Sigmoid colon (tissue), 7 donors: Measurements from ENCODE around the gene GRIK1. TPM values are rescaled to one million over a fixed set of nuclear protein-coding genes. Genes with fewer than 3 reads are reported as not detected.
"Not testable (repeated sequence)": the region's sequence is repeated elsewhere in the genome, so short reads cannot be mapped to it uniquely, and the experiment has no call there.

Experiments used
- DNase-seq: peaks from one replicate; pipeline ENCODE4 v3.0.0-alpha.2; 2019
- H3K27ac ChIP-seq, 4 donors: fragments of 200-600 bp; sonication (generic); one replicate each; pipeline ENCODE4 v1.5.1; 2016 to 2019; ENCODE audit warnings: mild to moderate bottlenecking in 1 of 4
- H3K27me3 ChIP-seq, 3 donors: fragments of 200-600 bp; sonication (generic); one replicate each; pipeline ENCODE4 v1.5.1; 2019; ENCODE audit warnings: mild to moderate bottlenecking in 1 of 3
- H3K36me3 ChIP-seq, 4 donors: fragments of 200-600 bp; sonication (generic); one replicate each; pipeline ENCODE4 v1.5.1; 2016 to 2019
- H3K4me1 ChIP-seq, 4 donors: fragments of 200-600 bp; sonication (generic); one replicate each; pipeline ENCODE4 v1.5.1; 2017 to 2019
- H3K4me3 ChIP-seq, 4 donors: fragments of 200-600 bp; sonication (generic); one replicate each; pipeline ENCODE4 v1.5.1; 2017 to 2019; ENCODE audit warnings: mild to moderate bottlenecking in 2 of 4, moderate library complexity in 1 of 4
- H3K9me3 ChIP-seq, 4 donors: fragments of 200-600 bp in 3 of 4; sonication (generic) in 3 of 4; one replicate each; pipeline versions ENCODE4 v1.5.1 to v1.6.1; 2013 to 2019
- CTCF ChIP-seq, 4 experiments: fragments of 450-650 bp in 3 of 4; fragments of 200-600 bp in 1 of 4; IDR thresholded peaks; one replicate each; pipeline ENCODE4 v1.5.1; 2016 to 2019; ENCODE audit warnings: antibody characterized with exemption in 4 of 4, mild to moderate bottlenecking in 3 of 4, moderate library complexity in 2 of 4
- EP300 ChIP-seq, 4 donors: sonication (generic); formaldehyde crosslinking; IDR thresholded peaks; one replicate each; pipeline ENCODE4 v1.6.1; 2017; ENCODE audit warnings: antibody characterized with exemption in 4 of 4
- POLR2A ChIP-seq, 2 donors: fragments of 450-650 bp; IDR thresholded peaks; one replicate each; pipeline ENCODE4 v1.6.1; 2016; ENCODE audit warnings: antibody characterized with exemption in 2 of 2, mild to moderate bottlenecking in 2 of 2, moderate library complexity in 2 of 2
- POLR2AphosphoS5 ChIP-seq, 4 donors: sonication (generic); formaldehyde crosslinking; IDR thresholded peaks; one replicate each; pipeline ENCODE4 v1.6.1; 2017; ENCODE audit warnings: antibody characterized with exemption in 4 of 4
- WGBS, 2 donors: extraction: QIAGEN DNeasy Blood & Tissue Kit; methylation state at CpG; one replicate each; pipeline ENCODE4 v1.1.7; 2013; 5-methylcytosine and 5-hydroxymethylcytosine counted together
- intact Hi-C: fragments of 100-400 bp; cut with DNase I; formaldehyde crosslinking; loops from one replicate; pipeline ENCODE4 v1.15.1; 2023
- polyA plus RNA-seq, 3 donors: library from polyadenylated mRNA; stranded (reverse); fragments of 200-250 nt; gene quantifications; one replicate each; pipeline ENCODE4 v1.2.3, GENCODE V29; 2013
- total RNA-seq, 4 donors: library from RNA; depleted of rRNA; stranded (reverse); fragments of >200 nt; gene quantifications; one replicate each; pipeline ENCODE4 v1.1.0, GENCODE V29; 2016
- donor health status: healthy with polysubstance abuse.
- donor health status: Bipolar disorder and iron deficiency.
- donor health status: healthy.

Gene GRIK1
- total and polyA plus RNA-seq, 7 donors = under 0.01 to 0.49 (median 0.13) TPM; not detected in 4

- 81 to 91% methylated on average over 3 of the region's 3 CpGs for WGBS, 2 donors
- no peaks in the 10 kb centered on the region for H3K36me3 ChIP-seq
- H3K4me1 ChIP-seq = no peaks in the 10 kb centered on the region
- H3K27ac ChIP-seq = no peak overlapping the region
- no peak for TF ChIP-seq EP300 (IDR thresholded peaks at IDR 0.05)
- TF ChIP-seq POLR2AphosphoS5 (IDR thresholded peaks at IDR 0.05) = no peak
- no peak for TF ChIP-seq POLR2A (IDR thresholded peaks at IDR 0.05)
- no peak for TF ChIP-seq CTCF (IDR thresholded peaks at IDR 0.05)
- no peaks in the 10 kb centered on the region for H3K27me3 ChIP-seq
- no peak overlapping the region for H3K4me3 ChIP-seq
- intact Hi-C loops = no loop called here
- DNase-seq = no peak
- H3K9me3 ChIP-seq = no peaks in the 10 kb centered on the region
Observed at GRCh38 chr21:29973258-29973657, 33.5 kb upstream of the GRIK1 start.

- H3K4me1 ChIP-seq = no peaks in the 10 kb centered on the region
- intact Hi-C loops = no loop called here
- TF ChIP-seq CTCF (IDR thresholded peaks at IDR 0.05) = no peak
- TF ChIP-seq POLR2A (IDR thresholded peaks at IDR 0.05) = no peak
- TF ChIP-seq POLR2AphosphoS5 (IDR thresholded peaks at IDR 0.05) = no peak
- TF ChIP-seq EP300 (IDR thresholded peaks at IDR 0.05) = no peak
- no peak for DNase-seq
- H3K36me3 ChIP-seq = no peaks in the 10 kb centered on the region
- H3K27ac ChIP-seq = no peak overlapping the region
- no peak overlapping the region for H3K4me3 ChIP-seq
- peaks cover 0 to 4% (median 0%) of the 10 kb centered on the region in 4 donors for H3K9me3 ChIP-seq
- no peaks in the 10 kb centered on the region for H3K27me3 ChIP-seq
- 63 to 85% methylated on average over 11 of the region's 11 CpGs for WGBS, 2 donors
Observed at GRCh38 chr21:29961291-29962027, 21.7 kb upstream of the GRIK1 start.

DNA sequence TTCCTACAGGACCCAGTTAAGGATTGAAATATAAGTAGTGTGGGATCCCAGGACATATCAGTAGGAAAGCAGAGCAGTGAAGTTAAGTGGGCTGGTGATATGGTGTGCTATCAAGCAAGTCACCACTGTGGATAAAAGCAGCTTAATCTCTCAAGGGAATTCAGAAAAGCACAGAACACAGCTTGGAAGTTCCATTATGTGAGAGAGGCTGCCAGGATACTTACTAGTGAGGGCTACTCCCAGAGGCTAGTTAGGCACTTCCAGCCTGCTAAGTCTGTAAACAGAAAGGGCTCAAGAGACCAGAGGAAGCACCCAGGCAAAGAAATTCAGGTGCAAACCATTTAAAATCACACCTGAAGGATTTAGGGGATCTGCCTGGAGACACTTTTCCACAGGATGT is 18.8 kb upstream of the GRIK1 start:
- TF ChIP-seq POLR2AphosphoS5 (IDR thresholded peaks at IDR 0.05) (no peak), EP300 (IDR thresholded peaks at IDR 0.05) (no peak), POLR2A (IDR thresholded peaks at IDR 0.05) (no peak), CTCF (IDR thresholded peaks at IDR 0.05) (no peak)
- intact Hi-C loops = no loop called here
- H3K4me3 ChIP-seq = no peak overlapping the region
- no peak overlapping the region for H3K27ac ChIP-seq
- DNase-seq = no peak
- H3K4me1 ChIP-seq = no peaks in the 10 kb centered on the region
- H3K36me3 ChIP-seq = no peaks in the 10 kb centered on the region
- peaks cover 0 to 4% (median 0%) of the 10 kb centered on the region in 4 donors for H3K9me3 ChIP-seq
- H3K27me3 ChIP-seq = no peaks in the 10 kb centered on the region

DNA sequence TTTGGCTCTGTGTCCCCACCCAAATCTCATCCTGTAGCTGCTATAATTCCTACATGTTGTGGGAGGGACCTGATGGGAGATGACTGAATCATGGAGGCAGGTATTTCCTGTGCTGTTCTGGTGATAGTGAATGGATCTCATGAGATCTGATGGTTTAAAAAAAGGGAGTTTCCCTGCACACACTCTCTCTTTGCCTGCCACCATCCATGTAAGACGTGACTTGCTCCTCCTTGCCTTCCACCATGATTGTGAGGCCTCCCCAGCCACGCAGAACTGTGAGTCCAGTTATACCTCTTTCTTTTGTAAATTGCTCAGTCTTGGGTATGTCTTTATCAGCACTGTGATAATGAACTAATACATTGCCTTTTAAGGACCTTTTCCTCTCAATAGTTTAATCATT is 18.2 kb upstream of the GRIK1 start:
- H3K4me3 ChIP-seq, H3K27me3 ChIP-seq, H3K9me3 ChIP-seq, DNase-seq, intact Hi-C loops, H3K36me3 ChIP-seq, H3K27ac ChIP-seq, H3K4me1 ChIP-seq: not testable (repeated sequence)
- 43 to 78% methylated on average over 2 of the region's 2 CpGs for WGBS, 2 donors

GRCh38 chr21:29953690-29954089 is 13.9 kb upstream of the GRIK1 start:
- intact Hi-C loops = no loop called here
- no peaks in the 10 kb centered on the region for H3K36me3 ChIP-seq
- no peaks in the 10 kb centered on the region for H3K4me1 ChIP-seq
- peaks cover 0 to 4% (median 0%) of the 10 kb centered on the region in 4 donors for H3K9me3 ChIP-seq
- no peak for DNase-seq
- H3K4me3 ChIP-seq = no peak overlapping the region
- H3K27ac ChIP-seq = no peak overlapping the region
- TF ChIP-seq POLR2AphosphoS5 (IDR thresholded peaks at IDR 0.05) (no peak), CTCF (IDR thresholded peaks at IDR 0.05) (no peak), POLR2A (IDR thresholded peaks at IDR 0.05) (no peak), EP300 (IDR thresholded peaks at IDR 0.05) (no peak)
- H3K27me3 ChIP-seq = no peaks in the 10 kb centered on the region
- 74 to 91% methylated on average over 2 of the region's 2 CpGs for WGBS, 2 donors
